Caki2 (cell line): Measurements from ENCODE around the gene KLHL30. TPM values are rescaled to one million over a fixed set of nuclear protein-coding genes. Genes with fewer than 3 reads are reported as not detected.
A peak's percentile ranks its signal among the peaks of the same experiment; 100 is the strongest.

Experiments
- DNase-seq: peaks from one replicate; pipeline ENCODE4 v3.0.0-alpha.2; 2015; ENCODE audit warnings: low read depth
- in situ Hi-C: cut with HindIII; loops from 2 replicates; pipeline ENCODE4 v1.10.0; 2016; ENCODE audit warnings: low sequenced_read_pairs, low pct_unique_long_range_greater_than_20kb, mixed read lengths
- total RNA-seq: library from RNA; depleted of rRNA; stranded (reverse); fragments of >200 nt; shearing (Covaris generic); gene quantifications from 2 replicates; pipeline ENCODE4 v1.2.3, GENCODE V29; 2014; ENCODE audit warnings: low replicate concordance

The KLHL30 gene
- total RNA-seq, 1 experiment from 2014 or later: 0.91 TPM

DNA sequence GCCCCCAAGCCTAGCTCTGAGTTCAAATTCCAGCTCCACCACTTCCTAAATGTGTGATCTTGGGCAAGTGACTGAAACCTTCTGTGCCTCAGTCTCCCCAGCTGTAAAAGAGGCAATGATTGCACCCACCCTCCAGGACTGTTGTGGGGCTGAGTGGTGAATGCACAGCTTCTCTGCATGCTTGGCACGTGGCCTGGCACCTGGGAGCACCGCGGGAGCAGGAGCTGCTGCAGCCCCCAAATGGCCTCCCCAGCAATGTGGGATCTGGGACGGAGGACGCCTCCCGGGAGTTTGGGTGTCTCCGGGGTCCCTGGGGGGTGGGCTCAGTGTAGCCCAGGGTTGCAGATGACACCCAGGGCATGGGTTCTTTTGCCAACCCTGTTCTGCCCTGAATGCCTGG, 1.6 kb downstream of the KLHL30 start:
- DNase-seq: no peak
- in situ Hi-C loops: no loop called here

DNA sequence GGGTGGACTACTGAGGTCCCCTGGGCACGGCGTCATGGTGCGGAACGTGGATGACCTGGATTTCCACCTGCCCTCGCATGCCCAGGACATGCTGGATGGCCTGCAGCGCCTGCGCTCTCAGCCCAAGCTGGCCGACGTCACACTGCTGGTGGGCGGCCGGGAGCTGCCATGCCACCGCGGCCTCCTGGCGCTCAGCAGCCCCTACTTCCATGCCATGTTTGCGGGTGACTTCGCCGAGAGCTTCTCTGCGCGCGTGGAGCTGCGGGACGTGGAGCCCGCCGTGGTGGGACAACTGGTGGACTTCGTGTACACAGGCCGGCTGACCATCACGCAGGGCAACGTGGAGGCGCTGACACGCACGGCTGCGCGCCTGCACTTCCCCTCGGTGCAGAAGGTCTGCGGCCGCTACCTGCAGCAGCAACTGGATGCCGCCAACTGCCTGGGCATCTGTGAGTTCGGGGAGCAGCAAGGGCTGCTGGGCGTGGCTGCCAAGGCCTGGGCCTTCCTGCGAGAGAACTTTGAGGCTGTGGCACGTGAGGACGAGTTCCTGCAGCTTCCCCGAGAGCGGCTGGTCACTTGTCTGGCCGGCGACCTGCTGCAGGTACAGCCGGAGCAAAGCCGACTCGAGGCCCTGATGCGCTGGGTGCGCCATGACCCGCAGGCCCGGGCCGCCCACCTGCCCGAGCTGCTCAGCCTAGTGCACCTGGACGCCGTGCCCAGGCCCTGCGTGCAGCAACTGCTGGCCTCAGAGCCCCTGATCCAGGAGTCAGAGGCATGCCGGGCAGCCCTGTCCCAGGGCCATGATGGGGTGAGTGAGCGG, 2.5 kb downstream of the KLHL30 start:
- no peak for DNase-seq

DNA sequence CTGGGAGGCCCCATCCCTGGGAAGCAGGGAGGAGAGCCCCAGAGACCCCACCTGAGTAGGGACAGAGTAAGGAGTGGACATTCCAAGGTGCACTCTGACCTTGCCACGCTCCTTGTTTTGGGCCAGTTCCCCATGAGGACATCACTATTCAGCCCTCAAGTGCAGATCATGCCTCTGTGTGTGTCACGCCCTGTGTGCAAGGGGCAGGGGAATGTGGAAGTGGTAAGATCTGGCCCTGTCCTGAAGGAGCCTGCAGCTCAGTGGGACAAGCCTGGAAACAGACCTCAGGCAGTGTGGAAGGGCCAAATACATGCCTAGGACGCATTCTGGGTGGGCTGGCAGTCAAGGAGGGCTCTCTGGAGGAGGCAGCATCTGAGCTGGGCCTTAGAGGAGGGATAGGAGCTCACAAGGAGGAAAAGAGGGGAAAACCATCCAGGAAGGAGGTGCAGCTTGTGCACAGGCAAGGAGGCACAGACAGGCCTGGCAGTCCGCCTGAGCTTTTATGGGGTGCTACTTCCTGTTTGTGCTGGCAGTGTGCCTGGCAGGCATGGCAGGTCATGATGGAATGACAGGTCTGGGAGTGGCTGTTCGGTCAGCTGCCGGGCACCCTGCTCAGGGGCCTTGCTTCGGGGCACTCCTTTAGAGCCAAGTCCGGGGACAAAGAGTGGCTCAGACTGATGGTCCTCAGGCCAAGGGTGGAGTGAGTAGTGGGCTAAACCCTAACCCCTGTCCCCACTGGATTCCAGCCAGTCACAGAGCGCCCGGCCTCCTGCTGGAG, 3.3 kb downstream of the KLHL30 start:
- DNase-seq: peak; percentile 40
- in situ Hi-C loops: no loop called here

More for the DNA sequence above, 2.5 kb downstream of the KLHL30 start:
- in situ Hi-C loops: no loop called here

DNA sequence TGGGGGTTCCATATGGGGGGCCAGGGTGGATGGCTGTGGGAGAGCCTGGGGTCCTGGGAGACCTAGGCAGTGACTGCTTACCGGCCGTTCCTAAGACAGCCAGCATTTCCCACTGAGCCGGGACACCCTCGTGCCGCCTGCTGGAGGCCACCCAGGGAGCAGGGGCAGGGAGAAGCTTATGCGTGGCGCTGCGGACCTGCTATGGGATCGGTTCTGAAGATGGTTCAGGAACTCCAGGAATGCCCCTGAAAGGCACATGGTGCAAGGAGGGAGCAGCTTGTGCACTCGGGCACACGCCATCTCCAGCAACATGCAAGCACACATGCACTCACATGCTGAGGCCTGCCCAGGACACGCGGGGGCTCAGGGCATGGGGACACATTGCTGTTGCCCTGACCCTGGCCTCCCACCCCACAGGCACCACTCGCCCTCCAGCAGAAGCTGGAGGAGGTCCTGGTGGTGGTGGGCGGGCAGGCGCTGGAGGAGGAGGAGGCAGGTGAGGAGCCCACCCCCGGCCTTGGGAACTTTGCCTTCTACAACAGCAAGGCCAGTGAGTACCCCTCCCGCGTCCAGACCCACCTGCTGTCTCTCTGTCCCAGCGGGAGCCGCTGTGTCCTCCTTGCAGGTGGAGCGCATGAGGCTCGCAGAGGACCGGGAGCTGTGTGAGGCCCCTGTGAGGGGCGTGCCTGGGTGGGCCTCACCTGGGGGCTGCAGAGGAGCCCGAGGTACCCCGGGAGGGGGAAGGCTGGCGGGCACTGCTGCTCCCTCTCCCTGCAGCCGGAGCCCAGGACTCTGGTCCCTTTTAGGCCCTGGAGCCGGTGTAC, 4.1 kb downstream of the KLHL30 start:
- no peak for DNase-seq
- in situ Hi-C loops: no loop called here

DNA sequence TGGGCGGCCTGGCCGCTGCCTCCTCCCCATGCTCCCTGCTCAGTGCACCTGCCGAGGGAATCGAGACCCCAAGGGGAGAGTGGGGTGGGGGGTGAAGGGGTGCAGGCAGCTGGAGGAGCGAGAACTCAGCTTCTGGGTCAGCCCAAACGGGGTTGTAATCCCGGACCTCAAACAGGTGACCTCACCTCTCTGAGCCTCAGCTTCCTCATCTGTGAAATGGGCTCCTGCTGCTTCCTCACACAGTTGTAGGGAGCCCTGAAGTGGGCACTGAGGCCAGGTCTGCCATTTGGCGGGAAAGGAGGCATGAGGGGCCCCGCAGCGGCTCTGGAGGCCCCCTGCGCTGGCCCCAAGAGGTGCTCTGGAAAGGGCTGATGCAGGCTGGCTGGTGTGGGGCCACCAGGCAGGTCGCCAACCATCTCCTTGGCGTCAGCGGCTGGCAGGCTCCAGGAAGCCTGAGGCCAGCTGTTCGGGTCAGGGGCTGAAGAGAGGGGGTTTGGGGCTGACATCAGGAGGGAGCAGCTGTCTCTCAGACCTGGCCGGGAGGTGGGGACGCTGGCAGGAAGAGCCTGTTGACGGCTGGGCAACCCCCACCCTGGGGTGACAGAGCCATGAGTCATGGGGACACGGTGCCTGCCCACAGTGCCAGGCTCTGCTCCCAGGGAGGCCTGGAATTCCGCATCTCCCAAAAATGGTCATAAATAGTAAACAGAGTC, 4.9 kb downstream of the KLHL30 start:
- in situ Hi-C loops: no loop called here
- peak; percentile 44 for DNase-seq

DNA sequence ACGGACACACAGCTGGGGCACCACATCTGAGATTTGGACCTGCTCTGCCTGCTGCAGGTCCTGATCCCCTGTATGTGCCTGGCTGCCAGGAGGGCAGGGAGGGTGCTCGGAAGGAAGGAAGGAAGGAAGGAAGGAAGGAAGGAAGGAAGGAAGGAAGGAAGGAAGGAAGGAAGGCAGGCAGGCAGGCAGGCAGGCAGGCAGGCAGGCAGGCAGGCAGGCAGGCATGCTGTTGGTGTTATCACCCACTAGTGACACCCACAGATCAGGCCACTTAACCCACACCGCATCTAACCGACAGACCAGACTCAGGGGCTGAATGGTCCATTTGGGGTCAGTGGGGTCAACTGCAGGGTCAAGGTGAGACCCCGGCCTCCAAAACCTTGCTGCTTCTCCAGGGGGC, 5.8 kb downstream of the KLHL30 start:
- in situ Hi-C loops: no loop called here
- no peak for DNase-seq

DNA sequence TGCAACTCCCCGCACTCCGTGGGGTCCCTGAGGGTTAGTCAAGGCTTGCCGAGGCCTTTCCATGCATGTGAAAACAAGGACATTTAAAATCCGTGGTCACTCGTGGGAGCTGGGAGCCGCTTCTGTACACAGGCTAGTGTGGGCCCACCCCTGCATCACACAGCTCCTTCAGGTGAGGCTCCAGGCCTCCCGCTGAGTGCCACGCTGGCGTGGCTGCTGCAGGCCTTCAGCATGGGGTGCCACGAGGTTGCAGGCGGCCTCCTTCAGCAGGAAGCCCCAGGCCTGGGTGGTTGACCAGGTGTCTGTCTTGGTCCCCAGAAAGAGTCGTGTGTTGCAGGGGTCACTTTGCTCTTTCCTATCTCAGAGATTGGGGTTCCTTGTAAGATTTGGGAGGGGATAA, 6.6 kb downstream of the KLHL30 start:
- in situ Hi-C loops: no loop called here
- no peak for DNase-seq

DNA sequence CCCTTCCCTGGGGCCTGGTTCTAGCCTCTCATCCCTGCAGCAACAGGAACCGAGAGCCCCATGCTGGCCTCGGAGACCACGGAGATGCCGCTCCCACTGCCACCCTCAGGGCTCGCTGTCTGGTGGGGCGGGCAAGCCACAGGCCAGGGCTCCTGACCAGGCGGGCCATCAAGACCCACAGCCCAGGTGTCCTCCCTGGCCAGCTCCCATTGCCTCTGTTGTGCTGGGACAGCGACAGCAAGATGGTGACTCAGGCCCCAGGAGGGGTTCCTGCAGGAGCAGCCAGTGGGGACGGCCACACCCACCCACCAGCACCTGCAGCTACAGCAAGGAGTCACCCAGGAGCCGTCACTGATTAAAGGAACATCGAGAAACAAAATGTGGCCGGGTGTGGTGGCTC, 7.4 kb downstream of the KLHL30 start:
- no peak for DNase-seq
- in situ Hi-C loops: no loop called here

DNA sequence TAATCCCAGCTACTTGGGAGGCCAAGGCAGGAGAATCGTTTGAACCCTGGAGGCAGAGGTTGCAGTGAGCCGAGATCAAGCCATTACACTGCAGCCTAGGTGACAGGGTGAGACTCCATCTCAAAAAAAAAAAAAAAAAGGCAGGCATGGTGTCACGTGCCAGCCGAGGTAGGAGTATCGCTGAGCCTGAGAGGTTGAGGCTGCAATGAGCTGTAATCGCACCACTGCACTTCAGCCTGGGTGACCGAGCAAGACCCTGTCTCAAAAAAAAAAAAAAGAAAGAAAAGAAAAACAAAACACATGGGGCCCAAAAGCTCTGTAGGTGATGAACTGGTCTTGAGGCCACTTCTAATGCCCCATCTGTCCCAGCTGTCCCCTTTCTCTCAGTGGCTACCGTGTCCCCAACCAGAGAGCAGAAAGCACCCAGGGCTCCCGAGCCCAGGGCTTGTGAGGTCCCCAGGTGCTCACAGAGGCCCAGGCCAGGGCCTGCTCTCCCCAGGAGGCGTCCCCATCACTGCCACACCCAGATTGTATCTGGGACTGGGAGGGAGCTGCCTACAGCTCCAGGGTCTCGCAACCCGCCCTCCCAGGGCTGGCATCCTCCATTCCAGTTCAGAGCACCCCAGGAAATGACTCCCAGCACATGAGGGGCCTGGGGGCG, 8.5 kb downstream of the KLHL30 start:
- in situ Hi-C loops: no loop called here
- peak; percentile 64 for DNase-seq

DNA sequence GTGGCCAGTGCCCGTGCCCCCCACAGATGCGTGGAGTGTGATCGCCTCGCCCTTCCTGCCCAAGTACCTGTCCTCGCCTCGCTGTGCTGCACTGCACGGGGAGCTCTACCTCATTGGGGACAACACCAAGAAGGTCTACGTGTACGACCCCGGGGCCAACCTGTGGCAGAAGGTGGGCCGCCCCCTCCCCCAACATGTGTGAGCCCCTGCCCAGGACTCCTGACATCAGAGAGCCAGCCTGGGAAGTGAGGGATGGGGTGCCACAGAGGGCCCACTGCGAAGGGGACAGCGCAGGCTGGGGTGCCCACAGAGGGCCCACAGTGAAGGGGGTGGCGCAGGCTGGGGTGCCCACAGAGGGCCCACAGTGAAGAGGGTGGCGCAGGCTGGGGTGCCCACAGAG, 10.5 kb downstream of the KLHL30 start:
- in situ Hi-C loops: no loop called here
- DNase-seq: no peak

DNA sequence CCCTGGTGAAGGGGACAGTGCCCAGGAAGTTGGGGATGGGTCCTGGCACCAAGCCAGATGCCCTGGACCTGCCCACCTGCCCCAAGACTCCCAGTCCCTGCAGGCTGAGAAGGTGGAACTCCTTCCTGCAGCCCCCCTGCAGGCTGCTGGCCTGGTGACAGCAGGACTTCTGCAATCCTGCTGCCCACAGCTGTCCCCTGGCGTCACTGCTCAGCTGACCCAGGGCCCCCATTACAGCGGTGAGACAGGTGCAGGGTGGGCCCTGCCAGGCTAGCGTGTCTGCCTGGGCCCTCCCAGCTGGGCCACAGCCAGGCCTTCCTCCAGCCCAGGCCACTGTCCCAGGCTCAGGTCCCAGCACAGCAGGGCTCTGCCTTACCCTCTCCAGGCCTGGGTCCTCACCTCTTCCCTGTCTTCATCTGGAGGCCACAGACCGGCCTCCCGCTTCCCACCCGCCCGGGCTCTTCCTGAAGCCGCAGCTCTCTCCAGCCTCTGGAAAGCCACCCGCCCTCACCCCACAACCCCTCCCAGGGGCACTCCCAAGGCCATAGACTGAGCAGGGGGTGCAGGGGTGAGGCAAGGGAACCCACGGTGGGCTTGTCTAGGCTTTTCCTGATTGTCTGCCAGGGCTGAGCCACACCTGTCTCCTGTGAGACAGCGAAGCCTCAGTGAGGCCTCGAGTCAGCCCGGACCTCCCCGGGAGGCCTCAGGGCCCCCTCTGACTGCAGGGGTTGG, 11.5 kb downstream of the KLHL30 start:
- DNase-seq: no peak
- in situ Hi-C loops: no loop called here

DNA sequence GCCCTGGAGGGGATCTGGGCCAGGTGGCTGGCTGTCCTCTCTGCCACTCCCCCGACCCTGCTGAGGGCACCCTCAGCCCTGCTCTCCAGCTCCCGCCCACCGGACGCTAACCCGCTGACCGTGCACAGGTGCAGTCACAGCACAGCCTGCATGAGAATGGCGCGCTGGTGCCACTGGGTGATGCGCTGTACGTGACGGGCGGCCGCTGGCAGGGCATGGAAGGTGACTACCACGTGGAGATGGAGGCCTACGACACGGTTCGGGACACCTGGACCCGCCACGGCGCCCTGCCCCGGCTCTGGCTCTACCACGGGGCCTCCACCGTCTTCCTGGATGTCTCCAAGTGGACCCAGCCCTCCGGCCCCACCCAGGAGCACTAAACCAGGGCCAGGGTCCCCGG, 12.2 kb downstream of the KLHL30 start:
- no peak for DNase-seq
- in situ Hi-C loops: no loop called here

DNA sequence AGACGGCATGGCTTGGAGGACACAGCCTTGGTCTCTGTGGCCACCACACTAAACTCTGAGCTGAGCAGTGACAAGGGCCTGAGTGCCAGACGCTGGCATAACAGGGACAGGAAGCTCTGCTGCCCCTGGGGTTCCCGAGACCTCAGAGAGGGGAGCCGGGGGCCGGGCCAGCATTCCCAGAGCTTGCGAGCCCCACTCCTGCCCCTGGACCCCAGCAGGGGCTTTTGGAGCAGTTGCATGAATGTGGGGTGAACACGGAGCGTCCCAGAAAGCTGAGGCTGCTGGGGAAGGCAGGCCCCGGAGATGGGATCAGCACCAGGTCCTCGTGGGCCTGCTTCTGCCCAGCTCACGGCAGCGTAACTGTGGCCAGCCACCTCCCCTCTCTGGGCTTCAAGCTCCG, 12.7 kb downstream of the KLHL30 start:
- DNase-seq: no peak
- in situ Hi-C loops: no loop called here

DNA sequence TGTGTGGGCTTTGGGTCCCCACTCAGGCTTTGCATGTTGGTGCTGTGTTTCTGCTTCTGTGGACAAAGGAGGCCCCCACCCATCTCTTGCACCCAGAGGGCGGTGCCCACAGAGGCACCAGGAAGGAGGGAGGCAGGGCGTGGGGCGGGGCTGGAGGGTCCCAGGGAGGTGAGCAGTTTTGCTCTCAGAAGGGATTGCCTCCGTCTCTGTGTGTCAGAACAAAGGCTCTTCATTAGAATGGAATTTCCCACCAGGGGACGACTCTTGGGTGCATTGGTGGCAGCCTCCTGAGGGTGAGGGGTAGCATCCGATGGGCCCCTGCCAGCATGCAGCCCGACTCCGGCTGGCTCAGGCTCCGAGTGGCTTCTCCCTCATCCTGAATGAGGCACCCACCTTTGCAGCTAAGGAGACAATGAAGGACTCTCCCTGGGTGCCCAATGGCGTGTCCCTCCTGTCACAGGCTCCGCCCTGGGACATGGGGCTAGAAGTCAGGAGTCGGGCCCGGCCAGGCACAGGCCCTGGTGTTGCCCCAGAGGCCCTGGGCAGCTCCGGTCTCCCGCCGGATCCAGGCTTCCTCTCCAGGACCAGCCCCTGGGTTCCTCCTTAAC, 13.3 kb downstream of the KLHL30 start:
- in situ Hi-C loops: no loop called here
- no peak for DNase-seq

DNA sequence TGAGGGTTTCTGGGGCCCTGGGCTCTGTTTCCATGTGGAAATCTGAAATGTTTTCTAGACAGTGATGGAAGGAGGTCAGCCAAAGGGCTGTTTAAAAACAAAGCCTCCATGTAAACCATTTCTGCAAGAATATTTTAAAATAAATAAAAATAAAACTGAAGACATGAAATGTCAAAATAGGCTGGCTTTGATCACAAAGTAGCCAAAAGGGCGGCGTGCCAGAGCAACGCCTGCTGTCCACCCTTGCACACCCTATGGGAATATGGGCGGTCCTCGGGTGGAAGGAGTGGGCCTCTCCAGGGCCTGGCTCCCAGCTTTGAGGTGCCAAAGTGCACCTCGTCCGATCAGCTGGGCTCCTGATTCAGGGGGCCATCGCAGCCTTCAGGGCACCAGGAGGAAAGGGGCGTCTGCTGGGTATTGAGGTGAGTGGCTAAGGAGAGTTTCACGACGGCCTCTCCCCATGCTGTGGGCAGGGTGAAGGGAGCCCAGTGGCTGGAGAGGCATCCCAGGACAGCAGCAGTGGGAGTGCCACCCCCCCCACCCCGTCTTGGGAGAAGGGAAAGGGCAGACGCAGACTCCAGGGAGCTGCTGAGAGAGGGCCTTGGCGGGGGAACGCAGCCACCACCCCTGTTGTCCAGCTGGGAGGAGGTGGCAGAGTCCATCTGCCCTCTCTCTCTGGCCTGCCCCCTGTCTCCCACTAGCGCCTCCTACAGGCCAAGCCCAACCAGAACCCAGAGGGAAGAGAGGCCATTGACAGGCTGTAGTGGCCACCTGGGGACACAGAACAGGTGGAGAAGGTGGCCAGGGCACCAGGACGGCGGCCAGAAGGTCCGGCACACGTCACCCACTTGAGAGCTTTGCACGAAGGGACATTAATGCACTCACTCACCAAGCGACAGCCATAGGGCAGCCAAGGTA, 14.6 kb downstream of the KLHL30 start:
- DNase-seq: no peak
- in situ Hi-C loops: no loop called here

DNA sequence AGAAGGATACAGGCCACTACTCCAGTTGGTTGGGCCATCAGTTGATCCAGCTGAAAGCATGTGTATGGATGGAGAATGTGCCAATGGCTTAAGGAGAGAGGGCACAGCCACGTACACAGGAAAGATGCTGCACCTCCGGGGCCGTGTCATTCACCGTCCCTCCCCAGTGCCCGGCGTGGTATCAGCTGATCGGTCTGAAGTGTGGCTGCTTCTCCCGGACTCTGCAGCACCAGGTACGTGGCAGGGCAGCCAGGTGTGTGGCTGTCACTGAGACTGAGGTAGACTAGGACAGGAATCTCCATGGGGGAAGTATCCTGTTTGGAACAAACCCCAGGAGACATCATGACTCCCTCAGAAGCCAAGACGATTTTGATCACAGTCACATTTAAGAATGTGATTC, 16.1 kb downstream of the KLHL30 start:
- no peak for DNase-seq
- in situ Hi-C loops: no loop called here
